Fibroblast of pulmonary artery (primary cell): ENCODE measurements around the gene ZNRD2.
"Not testable (repeated sequence)": the region's sequence is repeated elsewhere in the genome, so short reads cannot be mapped to it uniquely, and the experiment has no call there.

ENCODE experiments used
- DNase-seq: peaks from one replicate; pipeline ENCODE4 v3.0.0-alpha.2; 2010; ENCODE audit warnings: low read depth
- H3K4me3 ChIP-seq: replicated peaks from 2 replicates; pipeline ENCODE4 v1.5.1; 2011; ENCODE audit warnings: low read depth, mild to moderate bottlenecking, control low read depth, low read length, moderate library complexity
- TF ChIP-seq, protein P1 (sequence below): IDR thresholded peaks from 2 replicates; pipeline ENCODE4 v1.5.1; 2011; ENCODE audit warnings: mild to moderate bottlenecking, control low read depth, low read length, inconsistent platforms; ENCODE audit errors: missing control alignments

Gene ZNRD2, protein sequence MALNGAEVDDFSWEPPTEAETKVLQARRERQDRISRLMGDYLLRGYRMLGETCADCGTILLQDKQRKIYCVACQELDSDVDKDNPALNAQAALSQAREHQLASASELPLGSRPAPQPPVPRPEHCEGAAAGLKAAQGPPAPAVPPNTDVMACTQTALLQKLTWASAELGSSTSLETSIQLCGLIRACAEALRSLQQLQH

DNA sequence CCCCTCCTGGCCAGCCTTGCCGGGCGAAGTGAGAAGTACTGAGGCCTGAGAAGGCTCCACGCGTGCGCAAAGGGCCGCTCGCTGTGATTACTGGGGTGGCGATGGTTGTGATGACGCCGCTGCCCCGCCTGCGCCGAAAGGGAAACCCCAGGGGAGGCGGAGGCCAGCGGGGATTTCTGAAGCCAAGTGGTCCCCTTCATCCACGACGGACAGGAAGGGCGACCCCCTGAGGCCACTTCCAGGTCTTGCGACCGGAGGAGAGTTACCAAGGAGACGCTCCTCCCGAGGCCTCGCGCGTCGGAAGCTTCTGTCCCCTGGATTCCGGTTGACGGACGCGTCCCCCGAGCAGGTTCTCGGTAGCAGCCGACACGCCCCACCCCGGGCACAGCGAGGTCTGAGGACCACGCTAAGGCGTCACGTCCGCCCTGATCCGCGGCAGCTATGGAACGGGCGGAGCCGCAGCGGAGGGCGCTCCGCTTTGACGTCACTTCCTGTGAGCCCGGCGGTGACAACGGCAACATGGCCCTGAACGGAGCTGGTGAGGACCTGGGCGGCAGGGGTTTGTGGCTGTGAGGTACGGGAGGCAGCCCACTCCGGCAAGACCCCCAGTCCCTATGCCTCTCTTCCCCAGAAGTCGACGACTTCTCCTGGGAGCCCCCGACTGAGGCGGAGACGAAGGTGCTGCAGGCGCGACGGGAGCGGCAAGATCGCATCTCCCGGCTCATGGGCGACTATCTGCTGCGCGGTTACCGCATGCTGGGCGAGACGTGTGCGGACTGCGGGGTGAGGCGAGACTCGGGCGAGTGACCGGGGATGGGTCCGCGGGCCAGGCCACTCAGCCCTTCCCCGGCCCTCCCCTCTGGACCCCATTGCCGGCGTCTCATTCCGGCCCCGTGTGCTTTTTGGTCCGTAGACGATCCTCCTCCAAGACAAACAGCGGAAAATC, at the start of gene ZNRD2:
TSS of gene ZNRD2 (plus strand) at position 505 of the 946 bp plus-strand sequence. CDS start at position 520, 15 bp downstream.
- peak; percentile 99 for DNase-seq
- TF ChIP-seq, protein P1, sequence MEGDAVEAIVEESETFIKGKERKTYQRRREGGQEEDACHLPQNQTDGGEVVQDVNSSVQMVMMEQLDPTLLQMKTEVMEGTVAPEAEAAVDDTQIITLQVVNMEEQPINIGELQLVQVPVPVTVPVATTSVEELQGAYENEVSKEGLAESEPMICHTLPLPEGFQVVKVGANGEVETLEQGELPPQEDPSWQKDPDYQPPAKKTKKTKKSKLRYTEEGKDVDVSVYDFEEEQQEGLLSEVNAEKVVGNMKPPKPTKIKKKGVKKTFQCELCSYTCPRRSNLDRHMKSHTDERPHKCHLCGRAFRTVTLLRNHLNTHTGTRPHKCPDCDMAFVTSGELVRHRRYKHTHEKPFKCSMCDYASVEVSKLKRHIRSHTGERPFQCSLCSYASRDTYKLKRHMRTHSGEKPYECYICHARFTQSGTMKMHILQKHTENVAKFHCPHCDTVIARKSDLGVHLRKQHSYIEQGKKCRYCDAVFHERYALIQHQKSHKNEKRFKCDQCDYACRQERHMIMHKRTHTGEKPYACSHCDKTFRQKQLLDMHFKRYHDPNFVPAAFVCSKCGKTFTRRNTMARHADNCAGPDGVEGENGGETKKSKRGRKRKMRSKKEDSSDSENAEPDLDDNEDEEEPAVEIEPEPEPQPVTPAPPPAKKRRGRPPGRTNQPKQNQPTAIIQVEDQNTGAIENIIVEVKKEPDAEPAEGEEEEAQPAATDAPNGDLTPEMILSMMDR = peak; percentile 22
- peak within 1 kb of the TSS; percentile 77 for H3K4me3 ChIP-seq

DNA sequence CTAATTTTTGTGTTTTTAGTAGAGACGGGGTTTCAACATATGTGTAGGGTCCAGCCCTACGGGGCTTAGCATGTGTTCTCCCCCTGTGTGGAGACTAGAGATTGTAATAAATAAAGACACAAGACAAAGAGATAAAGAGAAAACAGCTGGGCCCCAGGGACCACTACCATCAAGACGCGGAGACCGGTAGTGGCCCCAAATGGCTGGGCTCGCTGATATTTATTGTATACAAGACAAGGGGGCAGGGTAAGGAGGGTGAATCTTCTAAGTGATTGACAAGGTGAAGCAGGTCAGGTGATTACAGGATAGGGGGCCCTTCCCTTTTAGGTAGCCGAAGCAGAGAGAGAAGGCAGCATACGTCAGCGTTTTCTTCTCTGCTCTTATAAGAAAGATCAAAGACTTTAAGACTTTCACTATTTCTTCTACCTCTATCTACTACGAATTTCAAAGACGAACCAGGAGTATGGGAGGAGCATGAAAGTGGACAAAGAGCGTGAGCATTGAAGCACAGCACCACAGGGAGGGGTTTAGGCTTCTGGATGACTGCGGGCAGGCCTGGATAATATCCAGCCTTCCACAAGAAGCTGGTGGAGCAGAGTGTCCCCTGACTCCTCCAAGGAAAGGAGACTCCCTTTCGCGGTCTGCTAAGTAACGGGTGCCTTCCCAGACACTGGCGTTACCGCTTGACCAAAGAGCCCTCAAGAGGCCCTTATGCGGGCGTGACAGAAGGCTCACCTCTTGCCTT, 48.3 kb upstream of the ZNRD2 start:
- H3K4me3 ChIP-seq, DNase-seq: not testable (repeated sequence)

DNA sequence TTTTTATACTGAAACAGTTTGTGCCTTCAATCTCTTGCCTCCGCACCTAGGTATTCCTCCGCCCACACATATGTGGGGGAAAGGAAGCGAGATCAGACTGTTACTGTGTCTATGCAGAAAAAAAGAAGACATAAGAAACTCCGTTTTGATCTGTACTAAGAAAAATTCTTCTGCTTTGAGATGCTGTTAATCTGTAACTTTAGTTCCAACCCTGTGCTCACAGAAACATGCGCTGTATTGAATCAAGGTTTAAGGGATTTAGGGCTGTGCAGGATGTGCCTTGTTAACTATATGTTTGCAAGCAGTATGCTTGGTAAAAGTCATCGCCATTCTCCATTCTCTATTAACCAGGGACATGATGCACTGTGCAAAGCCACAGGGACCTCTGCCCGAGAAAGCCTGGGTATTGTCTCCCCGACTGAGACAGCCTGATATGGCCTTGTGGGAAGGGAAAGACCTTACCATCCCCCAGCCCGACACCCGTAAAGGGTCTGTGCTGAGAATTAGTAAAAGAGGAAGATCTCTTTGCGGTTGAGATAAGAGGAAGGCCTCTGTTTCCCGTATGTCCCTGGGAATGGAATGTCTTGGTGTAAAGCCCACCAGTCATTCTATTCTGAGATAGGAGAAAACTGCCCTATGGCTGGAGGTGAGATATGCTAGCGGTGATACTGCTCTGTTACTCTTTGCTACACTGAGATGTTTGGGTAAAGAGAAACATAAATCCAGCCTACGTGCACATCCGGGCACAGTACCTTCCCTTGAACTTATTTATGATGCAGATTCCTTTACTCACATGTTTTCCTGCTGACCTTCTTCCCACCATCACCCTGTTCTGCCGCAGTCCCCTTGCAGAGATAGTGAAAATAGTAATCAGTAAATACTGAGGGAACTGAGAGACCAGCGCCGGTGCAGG, 47.3 kb upstream of the ZNRD2 start:
- H3K4me3 ChIP-seq = not testable (repeated sequence)
- DNase-seq = peak; percentile 32

DNA sequence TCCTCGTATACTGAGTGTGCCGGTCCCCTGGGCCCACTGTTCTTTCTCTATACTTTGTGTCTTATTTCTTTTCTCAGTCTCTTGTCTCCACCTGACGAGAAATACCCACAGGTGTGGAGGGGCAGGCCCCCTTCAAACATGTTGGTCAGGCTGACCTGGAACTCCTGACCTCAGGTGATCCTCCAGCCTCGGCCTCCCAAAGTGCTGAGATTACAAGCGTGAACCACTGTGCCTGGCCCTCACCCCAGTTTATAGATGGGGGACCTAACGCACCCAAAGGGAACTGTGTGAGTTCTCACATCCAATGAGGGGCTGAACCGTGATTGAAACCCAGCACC, 46.7 kb upstream of the ZNRD2 start:
- not testable (repeated sequence) for DNase-seq, H3K4me3 ChIP-seq

DNA sequence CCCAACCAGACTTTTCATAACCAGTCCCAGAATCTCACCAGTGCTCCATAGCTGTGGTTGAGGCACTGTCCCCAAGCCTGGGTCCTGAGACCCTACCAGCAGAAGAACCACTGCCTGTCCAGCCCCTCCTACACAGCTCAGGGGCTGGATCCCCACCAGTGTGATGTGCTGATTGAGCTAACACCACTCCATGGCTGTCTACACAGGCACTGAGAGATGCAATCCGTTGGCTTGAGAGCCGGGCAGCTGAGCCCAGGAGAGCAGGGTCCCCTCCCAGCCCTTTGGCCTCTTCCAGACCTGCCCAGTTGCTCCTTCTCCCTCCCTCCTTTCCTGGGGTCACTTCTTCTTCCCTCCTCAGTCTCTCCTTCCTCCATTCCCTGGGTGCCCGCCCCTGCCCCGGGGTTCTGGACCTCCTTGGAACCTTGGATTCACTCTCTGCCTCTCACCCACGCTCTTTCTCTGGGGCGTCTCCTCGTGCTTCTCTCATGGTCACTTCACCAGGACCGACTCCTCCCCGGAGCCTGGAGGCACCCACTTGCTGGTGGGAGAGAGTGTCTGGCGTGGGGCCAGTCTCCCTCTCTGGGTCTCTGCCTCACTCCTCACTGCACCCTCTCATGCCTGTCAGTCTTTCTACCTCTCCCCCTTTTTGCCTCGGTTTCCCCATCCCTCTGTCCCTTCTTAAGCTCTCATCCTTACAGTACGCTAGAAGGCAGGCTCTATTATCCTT, 46.1 kb upstream of the ZNRD2 start:
- H3K4me3 ChIP-seq = peak overlapping the region; percentile 25
- no peak for DNase-seq
- TF ChIP-seq, protein P1 = no peak

DNA sequence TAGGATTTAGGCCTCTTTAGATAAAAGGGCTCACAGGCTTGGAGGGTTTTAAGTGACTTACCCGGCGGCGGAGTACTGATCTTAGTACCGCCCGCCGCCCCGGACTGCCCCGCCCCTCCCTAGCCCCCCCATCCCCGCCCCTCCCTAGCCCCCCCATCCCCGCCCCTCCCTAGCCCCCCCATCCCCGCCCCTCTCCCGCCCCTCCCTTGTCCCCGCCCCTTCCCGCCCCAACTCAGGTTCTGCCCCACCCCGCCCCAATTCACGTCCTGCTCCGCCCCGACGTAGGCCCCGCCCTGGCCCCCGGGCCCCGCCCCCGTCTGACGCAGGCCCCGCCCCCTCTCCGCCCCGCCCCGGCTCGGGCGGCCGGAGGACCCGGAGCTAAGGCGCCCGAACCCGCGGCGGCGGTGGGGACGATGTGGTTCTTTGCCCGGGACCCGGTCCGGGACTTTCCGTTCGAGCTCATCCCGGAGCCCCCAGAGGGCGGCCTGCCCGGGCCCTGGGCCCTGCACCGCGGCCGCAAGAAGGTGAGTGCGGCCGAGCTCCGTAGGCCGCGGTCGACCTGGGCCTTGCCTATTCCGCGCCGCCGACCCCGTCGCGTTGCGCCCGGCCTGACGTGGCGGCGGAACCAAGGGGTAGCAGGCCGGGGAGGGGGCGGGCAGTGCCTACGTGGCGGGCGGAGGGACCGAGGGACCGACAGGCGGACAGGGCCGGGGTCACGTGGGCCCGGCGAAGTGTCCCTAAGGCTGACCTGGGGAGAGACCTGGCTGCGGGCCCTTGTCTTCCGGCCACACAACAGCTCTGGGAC, 45.3 kb upstream of the ZNRD2 start, which contains the start of gene SCYL1:
TSS of gene SCYL1 (plus strand) at position 343 of the 805 bp plus-strand sequence. CDS start at position 414, 71 bp downstream.
- peak within 1 kb of the TSS; percentile 79 for H3K4me3 ChIP-seq
- TF ChIP-seq, protein P1 = no peak
- peak; percentile 83 for DNase-seq
